Measurements from ENCODE around the gene FARS2.

The FARS2 gene

GRCh38 chr6:5333658-5334057 lies 72.3 kb downstream of the FARS2 start:
- no peak overlapping the region for H3K27ac ChIP-seq
- TF ChIP-seq, protein P1, sequence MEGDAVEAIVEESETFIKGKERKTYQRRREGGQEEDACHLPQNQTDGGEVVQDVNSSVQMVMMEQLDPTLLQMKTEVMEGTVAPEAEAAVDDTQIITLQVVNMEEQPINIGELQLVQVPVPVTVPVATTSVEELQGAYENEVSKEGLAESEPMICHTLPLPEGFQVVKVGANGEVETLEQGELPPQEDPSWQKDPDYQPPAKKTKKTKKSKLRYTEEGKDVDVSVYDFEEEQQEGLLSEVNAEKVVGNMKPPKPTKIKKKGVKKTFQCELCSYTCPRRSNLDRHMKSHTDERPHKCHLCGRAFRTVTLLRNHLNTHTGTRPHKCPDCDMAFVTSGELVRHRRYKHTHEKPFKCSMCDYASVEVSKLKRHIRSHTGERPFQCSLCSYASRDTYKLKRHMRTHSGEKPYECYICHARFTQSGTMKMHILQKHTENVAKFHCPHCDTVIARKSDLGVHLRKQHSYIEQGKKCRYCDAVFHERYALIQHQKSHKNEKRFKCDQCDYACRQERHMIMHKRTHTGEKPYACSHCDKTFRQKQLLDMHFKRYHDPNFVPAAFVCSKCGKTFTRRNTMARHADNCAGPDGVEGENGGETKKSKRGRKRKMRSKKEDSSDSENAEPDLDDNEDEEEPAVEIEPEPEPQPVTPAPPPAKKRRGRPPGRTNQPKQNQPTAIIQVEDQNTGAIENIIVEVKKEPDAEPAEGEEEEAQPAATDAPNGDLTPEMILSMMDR (IDR thresholded peaks at IDR 0.05), result no peak
- no peak for DNase-seq (ENCODE audit: low spot score)
- H3K4me3 ChIP-seq, result no peak overlapping the region

DNA sequence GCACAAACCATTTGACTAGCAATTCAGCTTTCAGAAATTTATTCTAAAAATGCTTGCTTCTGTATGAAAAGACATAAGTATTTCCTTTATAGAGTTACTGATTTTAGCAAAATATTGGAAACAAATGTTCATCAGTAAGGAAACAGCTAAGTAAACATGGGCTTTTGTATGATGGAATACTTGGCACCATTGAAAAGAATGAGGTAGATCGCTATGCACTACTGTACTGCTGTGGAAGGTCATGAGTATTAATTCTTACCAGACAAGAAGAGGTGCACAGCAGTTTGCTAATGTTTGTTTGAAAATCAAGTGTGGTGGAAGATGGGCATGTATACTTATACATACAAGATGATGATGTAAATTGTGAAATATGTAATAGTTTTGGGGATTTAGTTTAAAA lies 73.0 kb downstream of the FARS2 start:
- H3K27ac ChIP-seq, result no peak overlapping the region
- TF ChIP-seq, protein P1 (IDR thresholded peaks at IDR 0.05), result no peak
- H3K4me3 ChIP-seq, result no peak overlapping the region
- DNase-seq (ENCODE audit: low spot score), result no peak

- TF ChIP-seq, protein P1 (IDR thresholded peaks at IDR 0.05), result no peak
- DNase-seq (ENCODE audit: low spot score), result no peak
- Histone ChIP-seq H3K27ac (no peak overlapping the region), H3K4me3 (no peak overlapping the region)
These were observed 73.7 kb downstream of the FARS2 start for GRCh38 chr6:5335020-5335419.

- H3K27ac ChIP-seq, result no peak overlapping the region
- TF ChIP-seq, protein P1 (IDR thresholded peaks at IDR 0.05), result no peak
These were observed 76.3 kb downstream of the FARS2 start for GRCh38 chr6:5337573-5337972.

DNA sequence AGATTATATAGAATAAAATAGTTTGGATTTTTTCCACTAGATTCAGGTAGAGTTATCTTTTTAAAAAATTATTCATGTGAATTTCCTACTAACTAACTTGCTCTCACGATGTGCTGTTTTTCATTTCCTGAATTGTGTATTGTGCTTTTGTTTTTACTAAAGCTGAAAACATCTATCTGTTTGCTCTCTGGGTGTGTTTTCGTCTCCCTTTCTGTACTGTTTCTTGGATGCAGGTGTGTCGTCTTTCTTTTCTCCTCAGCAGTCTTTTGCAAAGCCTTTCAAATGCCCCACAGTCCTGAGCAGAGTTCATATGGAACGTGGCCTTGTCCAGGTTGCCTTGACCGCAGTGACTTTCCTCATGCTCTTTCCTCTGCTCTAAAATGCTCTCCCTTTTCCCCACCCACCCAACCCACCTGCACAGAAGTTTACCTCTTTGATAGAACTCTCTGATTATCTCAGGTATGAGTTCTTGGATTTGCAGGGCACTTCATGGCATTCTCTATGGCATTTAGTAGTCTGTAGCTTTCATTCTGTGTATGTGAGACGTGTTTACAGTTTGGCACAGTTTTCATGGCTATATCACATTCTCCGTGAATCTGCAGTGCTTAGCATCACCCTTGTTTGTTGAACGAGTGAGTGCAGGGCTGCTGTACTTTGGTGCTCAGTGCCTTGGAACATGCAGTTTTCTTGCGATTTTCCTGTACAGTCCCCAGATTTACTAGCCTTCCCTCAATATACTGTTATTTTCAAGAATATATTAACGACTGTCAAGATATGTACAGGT lies 77.1 kb downstream of the FARS2 start:
- Histone ChIP-seq H3K27ac (no peak overlapping the region), H3K4me3 (no peak overlapping the region)
- no peak for DNase-seq (ENCODE audit: low spot score)
- TF ChIP-seq, protein P1 (IDR thresholded peaks at IDR 0.05), result no peak

More at GRCh38 chr6:5337573-5337972, 76.3 kb downstream of the FARS2 start:
- DNase-seq (ENCODE audit: low spot score), result no peak
- no peak overlapping the region for H3K4me3 ChIP-seq

- no peak overlapping the region for H3K4me3 ChIP-seq
- DNase-seq (ENCODE audit: low spot score), result no peak
- TF ChIP-seq, protein P1 (IDR thresholded peaks at IDR 0.05), result no peak
- no peak overlapping the region for H3K27ac ChIP-seq
These were observed 78.5 kb downstream of the FARS2 start for GRCh38 chr6:5339786-5340185.

GRCh38 chr6:5341845-5342244 lies 80.5 kb downstream of the FARS2 start:
- no peak for DNase-seq (ENCODE audit: low spot score)
- TF ChIP-seq, protein P1 (IDR thresholded peaks at IDR 0.05), result no peak
- Histone ChIP-seq H3K27ac (no peak overlapping the region), H3K4me3 (no peak overlapping the region)

All from coronary artery (tissue), 2 donors.